Measurements from ENCODE around the gene COL15A1.
A peak's percentile ranks its signal among the peaks of the same experiment; 100 is the strongest.

Gene COL15A1

DNA sequence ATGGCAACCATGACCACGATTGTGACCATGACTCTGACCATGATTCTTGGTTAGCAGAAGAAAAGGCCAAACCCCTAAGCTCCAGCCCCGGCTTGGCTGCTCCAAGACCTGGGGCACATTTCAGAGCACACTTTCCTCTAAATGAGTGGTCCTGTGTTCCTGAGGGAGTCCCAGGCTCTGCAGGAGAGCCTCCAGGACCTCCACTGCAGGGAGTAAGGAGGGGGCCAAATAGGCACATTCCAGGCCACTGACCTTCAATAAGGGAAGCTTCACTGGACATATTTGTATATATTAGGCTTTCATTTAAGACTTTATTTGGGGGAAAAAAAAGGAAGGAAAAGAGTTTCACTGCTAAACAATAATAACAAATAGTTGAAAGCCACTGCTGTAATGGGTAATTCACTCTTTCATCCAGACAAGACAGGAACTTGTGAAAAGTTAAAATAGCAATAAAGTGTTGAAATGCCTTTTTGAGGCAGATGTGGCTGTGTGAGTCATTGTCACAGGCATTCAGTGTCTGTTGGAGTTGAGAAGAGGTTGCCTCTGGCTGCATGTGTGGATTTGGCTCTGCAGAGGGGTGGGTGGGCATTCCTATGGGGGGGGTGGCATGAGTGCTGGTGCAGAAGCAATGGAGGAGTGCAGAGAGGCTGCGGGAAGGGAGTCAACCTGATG, 97.3 kb downstream of the COL15A1 start:
- no peak for DNase-seq

GRCh38 chr9:99041618-99042017, 97.9 kb downstream of the COL15A1 start:
- DNase-seq = no peak

DNA sequence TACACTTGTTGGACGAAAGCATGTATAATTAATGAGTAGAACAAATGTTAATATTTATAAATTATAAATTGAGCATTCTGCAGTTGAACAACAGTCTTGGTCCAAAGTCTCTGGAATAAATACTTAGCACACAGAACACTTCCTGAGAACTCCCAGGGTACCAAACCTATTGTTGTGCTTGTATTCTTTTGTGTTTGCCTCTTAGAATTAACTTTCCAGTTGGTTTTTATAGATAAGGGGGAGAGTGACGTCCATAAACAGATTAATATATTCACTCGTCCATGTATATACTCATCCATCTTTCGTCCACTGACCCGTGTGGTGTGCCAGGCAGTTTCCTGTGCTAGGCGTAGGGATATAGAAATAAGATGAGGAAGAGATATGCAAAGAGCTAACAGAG, 98.9 kb downstream of the COL15A1 start:
- DNase-seq = no peak

DNA sequence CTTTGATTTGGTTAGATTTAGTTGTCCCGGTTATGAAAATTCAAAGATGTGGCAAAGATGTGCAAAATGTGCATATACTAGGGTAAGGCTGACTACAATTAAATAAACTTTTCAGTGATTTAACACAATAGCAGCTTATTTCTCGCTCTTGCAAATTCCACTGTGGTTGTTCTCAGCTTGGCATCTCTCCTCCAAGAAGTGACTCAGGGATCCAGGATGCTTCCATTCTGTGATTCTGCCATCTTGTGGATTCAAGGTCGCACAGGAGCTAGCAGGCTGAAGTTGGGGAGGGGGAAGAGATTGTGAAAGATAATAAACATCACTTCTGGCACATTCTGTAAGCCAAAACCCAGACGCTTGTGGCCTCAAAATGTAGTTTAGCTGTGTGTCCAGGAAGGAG, 101.1 kb downstream of the COL15A1 start:
- no peak for DNase-seq

GRCh38 chr9:99046068-99046467, 102.4 kb downstream of the COL15A1 start:
- DNase-seq = no peak

GRCh38 chr9:99046542-99047071, 102.9 kb downstream of the COL15A1 start:
- no peak for DNase-seq

GRCh38 chr9:99049228-99049627, 105.5 kb downstream of the COL15A1 start:
- DNase-seq = no peak

GRCh38 chr9:99049641-99050040, 105.9 kb downstream of the COL15A1 start:
- DNase-seq = no peak

DNA sequence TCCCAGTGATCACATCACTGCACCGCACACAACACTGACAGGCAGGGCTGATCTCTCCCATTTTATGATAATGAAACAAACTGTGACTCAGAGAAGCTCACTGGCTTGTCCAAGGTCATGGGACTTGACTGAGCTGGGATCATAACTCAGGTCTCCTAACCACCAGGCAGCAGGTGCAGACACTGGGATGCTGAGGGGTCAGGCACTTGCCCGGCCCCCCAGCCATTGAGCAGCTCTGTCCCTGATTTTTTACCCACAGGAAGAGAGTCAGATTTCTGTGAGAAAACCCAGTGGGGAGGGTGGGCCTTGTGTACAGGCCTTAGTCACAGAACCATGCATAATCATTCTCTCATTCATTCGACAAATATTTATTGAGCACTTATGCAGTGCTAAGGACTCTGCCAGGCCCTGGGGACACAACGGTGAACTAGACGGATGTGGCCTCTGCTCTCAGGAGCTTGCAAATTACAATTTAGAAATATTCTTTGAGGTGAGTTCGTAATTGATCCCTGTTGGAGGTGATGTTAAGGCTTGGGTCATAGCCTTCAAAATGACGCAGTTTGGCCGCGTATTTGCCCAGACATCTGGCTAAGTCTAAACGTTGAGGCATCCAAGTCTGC, 106.7 kb downstream of the COL15A1 start:
- no peak for DNase-seq

DNA sequence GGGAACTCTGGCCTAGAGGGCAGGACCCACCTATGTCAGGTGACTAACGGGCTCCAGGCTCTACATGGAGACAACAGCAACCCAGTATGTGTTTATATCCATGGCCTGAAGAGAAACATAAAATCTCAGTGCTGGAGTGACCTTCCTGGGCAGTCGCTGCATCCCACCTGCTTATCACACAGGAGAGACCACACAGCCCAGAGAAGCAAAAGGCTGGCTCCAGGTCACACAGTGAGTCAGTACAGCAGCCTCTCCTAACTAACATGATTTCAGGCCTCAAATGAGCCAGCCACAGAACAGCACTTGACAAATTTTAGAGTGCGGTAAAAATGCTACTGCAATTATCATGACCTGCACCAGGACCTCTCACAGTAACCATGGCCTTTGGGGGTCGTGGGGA, 107.2 kb downstream of the COL15A1 start:
- no peak for DNase-seq

GRCh38 chr9:99051406-99051805, 107.7 kb downstream of the COL15A1 start:
- no peak for DNase-seq

GRCh38 chr9:99051851-99052250, 108.1 kb downstream of the COL15A1 start:
- DNase-seq = no peak

DNA sequence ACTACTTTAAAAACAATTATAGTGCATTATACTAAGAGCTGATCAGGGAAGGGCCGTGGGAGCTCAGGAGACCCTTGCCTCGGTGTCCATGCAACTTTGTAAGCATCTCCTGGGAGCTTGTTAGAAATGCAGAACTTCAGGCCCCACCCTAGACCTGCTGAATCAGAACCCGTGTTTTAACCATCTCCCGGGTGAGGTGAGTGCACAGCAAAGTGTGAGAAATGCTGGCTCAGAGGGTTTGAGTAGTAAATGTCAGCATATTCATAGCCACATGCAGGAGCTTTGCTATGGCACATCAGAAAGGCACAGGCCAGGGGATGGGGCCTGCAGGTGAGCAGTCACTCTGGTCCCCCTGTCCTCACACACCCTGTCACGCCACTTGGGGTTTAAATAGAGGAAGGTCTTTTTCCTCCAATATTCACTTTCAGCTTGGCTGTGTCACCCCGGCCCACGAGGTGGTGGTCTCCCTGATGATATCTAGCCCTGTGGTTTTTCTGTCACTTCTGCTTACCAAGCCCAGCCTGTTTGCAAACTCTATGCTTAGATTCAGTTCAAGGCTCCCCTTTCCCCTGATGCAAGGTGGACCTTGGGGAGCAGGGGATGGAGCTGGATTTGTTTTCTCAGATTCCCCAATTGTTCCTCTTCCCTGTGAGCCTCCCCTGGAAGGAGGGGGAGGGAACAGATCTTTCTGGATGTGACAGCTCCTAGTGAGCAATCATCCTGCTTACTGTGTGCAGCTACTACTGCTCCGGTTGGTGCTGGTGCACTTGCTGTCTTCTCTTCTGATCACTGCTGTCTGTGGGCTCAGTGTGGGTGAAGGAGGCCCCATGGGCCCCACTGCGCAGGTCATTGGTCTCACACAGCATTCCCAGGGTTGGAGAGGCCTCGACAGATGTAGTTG, 109.4 kb downstream of the COL15A1 start:
- DNase-seq = peak in 1 of 2 experiments; percentile 37

- no peak for DNase-seq
Measured at GRCh38 chr9:99054581-99054980, 110.9 kb downstream of the COL15A1 start.

- no peak for DNase-seq
Measured at GRCh38 chr9:99055384-99055783, 111.7 kb downstream of the COL15A1 start.

- DNase-seq = no peak
Measured at GRCh38 chr9:99056186-99056585, 112.5 kb downstream of the COL15A1 start.

- peak in 1 of 2 experiments; percentile 31 for DNase-seq
Measured at GRCh38 chr9:99056886-99057664, 113.4 kb downstream of the COL15A1 start.

- DNase-seq = peak; percentile 79 to 80
Measured at GRCh38 chr9:99057665-99058625, 114.2 kb downstream of the COL15A1 start.

GRCh38 chr9:99058964-99059921, 115.5 kb downstream of the COL15A1 start:
- peak in 1 of 2 experiments; percentile 39 for DNase-seq

DNA sequence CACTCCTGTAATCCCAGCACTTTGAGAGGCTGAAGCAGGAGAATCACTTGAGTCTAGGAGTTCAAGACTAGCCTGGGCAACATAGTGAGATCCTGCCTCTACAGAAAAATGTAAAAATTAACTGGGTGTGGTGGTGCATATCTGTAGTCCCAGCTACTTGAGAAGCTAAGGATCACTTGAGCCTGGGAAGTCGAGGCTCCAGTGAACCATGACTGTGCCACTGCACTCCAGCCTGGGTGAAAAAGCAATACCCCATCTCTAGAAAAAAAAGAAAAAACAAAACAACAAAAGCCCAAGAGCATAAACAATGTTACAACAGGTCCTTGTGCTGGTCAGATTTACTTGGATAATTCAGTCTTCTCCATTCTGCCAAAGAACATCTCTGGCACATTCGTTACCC, 116.9 kb downstream of the COL15A1 start:
- no peak for DNase-seq
